Activated naive CD8-positive, alpha-beta T cell (primary cell): ENCODE data around the gene GPR62.

Source experiments
- H3K27ac Mint-ChIP-seq: one replicate; pipeline ENCODE4 v1.8.0; 2021; ENCODE audit warnings: mixed read lengths
- H3K27me3 Mint-ChIP-seq: one replicate; pipeline ENCODE4 v1.8.0; 2021; ENCODE audit warnings: mixed read lengths
- H3K36me3 Mint-ChIP-seq: one replicate; pipeline ENCODE4 v1.8.0; 2021; ENCODE audit warnings: mixed read lengths
- H3K4me1 Mint-ChIP-seq: one replicate; pipeline ENCODE4 v1.8.0; 2021; ENCODE audit warnings: low read depth, mixed read lengths
- H3K4me3 Mint-ChIP-seq: one replicate; pipeline ENCODE4 v1.8.0; 2021; ENCODE audit warnings: mild to moderate bottlenecking, mixed read lengths
- H3K9me3 Mint-ChIP-seq: one replicate; pipeline ENCODE4 v1.8.0; 2021; ENCODE audit warnings: low read depth, mixed read lengths

Gene GPR62

DNA sequence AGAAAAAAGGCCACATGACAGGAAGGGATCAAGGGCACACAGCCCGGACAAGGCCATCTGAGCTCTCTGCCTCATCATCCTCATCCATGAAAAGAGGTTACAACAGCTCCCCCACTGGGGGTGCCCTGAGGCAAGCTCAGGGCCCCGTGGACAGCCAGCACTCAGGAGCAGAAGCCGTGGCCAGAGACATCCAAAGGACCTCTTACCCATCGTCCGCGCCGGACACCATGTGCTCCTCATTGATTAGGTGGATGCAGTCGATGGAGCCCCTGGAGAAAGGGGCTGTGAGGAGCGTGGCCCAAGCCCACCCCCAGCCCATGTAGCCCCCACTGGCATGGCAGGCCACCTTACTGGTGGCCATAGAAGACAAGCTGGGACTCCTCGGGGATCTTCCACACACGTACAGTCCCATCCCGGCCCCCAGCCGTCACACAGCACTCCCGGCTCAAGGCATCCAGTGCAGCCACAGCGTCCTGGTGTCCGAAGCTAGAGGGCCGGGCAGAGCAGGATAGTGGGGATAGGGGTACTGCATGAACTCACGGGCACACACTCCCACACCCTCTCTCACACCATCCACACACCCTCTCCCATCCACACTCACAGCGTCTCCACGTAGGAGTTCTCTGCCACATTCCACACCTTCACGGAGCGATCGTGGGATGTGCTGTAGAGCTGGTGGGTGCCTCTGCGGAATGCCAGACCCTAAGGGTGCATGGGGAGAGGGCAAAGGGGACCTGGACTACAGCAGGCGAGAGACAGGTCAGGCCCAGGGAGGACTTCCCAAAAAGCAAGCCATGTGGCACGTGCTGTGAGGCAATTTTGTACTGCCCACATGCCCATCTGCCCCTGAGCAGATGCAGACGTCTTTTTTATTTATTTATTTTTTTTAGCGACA lies 19.9 kb upstream of the GPR62 start:
- H3K4me1 Mint-ChIP-seq: peaks cover 14% of the 10 kb centered on the region
- no peaks in the 10 kb centered on the region for H3K27me3 Mint-ChIP-seq
- peaks cover 3% of the 10 kb centered on the region for H3K36me3 Mint-ChIP-seq
- no peak overlapping the region for H3K27ac Mint-ChIP-seq
- H3K4me3 Mint-ChIP-seq: no peak overlapping the region
- no peaks in the 10 kb centered on the region for H3K9me3 Mint-ChIP-seq

DNA sequence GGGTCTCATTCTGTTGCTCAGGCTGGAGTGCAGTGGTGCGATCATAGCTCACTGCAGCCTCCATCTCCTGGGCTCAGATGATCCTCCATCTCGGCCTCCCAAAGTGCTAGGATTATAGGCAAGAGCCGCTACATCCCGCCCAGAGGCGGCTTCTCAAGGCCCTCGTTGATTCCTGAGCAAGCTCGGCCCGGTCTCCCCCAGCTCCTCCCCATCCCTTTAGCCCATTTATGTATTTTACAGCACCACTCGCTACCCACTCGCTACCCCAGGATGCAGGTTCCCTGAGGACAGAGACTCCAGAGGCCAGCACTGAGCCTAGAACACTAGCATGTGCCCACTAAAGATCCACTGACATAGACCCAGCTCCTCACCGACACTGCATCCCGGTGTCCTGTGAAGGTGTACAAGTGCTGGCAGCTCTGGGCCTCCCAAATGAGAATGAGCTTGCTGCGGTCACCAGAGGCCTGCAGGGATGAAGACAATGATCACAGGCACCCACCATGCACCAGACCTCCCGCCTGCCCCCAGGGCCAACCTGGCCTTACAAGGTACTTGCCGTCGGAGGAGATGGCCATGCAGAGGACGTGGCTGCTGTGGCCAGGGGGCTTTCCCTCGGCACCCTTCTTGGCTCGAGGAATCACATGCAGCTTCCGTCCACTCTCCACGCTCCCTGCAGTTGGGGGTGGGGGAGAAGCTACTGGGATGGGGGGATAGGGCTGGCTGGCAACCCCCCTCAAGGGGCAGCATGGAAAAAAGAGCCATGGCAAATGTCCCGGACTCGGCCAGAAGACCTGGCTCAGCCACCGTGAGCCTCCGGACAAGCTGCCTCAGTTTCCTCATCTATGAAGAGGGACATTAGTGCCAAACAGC lies 19.1 kb upstream of the GPR62 start:
- Mint-ChIP-seq H3K4me1 (peaks cover 22% of the 10 kb centered on the region), H3K36me3 (peaks cover 5% of the 10 kb centered on the region), H3K4me3 (no peak overlapping the region), H3K27me3 (no peaks in the 10 kb centered on the region), H3K9me3 (no peaks in the 10 kb centered on the region), H3K27ac (no peak overlapping the region)

DNA sequence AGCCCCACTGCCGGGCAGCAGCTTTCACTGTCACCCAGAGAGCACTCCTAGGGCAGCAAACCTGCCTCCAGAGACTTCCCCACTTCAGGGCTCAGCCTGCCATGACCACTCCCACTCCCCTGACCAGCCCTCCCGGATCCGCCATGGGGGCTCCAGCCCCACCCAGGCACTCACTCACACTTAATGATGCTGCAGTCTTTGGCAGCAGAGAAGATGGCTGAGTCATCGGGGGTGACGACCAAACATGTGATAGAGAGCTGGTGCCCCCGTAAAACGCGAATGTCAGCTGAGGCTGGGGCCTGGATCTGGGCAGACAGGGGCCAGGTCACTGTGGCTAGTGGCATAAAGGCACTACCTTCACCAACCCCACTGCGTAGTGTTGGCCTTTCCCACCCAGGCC lies 18.2 kb upstream of the GPR62 start:
- Mint-ChIP-seq H3K4me1 (peaks cover 22% of the 10 kb centered on the region), H3K27ac (no peak overlapping the region), H3K36me3 (peaks cover 4% of the 10 kb centered on the region), H3K27me3 (no peaks in the 10 kb centered on the region), H3K4me3 (no peak overlapping the region), H3K9me3 (no peaks in the 10 kb centered on the region)

DNA sequence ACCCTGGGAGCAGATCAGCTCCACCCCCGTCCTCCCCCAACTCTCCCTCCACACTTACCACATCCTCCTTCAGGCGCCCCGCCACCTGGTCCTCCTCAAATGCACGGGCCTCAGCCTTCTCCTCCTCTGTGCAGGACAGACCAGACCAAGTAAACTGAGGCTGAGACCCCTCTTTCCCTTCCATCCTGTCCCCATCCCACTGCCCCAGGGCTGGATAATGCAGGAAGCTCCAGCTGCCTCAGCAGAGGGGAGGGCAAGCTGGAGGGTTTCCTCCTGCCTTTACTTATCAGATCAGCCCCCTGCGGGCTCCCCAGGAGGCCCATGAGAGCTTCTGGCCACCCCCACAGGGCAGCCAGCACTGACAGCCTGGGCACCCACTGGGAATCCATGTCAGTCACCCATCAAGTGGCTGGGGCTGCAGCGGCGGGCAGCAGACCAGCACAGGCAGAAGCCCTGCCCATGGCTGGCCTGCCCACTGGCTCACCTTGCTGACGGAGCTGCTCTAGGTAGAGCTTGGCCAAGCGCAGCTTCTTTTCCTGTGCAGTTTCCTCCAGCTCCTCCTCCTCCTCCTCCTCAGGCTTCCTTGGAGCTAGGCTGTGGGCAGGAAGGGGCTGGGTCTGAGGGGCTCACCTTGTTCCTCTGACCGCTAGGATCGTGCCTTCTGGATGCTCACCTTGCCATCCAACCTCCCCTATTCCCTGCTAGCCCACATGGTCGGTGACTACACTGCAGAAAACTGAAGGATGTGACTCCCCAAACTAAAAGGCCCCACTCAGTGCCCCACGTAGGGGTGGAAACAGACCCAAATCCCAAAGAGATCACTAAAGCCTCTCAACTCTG lies 17.4 kb upstream of the GPR62 start:
- Mint-ChIP-seq H3K9me3 (no peaks in the 10 kb centered on the region), H3K36me3 (peaks cover 4% of the 10 kb centered on the region), H3K27me3 (no peaks in the 10 kb centered on the region), H3K27ac (peak overlapping the region; percentile 22), H3K4me1 (peaks cover 24% of the 10 kb centered on the region), H3K4me3 (no peak overlapping the region)

DNA sequence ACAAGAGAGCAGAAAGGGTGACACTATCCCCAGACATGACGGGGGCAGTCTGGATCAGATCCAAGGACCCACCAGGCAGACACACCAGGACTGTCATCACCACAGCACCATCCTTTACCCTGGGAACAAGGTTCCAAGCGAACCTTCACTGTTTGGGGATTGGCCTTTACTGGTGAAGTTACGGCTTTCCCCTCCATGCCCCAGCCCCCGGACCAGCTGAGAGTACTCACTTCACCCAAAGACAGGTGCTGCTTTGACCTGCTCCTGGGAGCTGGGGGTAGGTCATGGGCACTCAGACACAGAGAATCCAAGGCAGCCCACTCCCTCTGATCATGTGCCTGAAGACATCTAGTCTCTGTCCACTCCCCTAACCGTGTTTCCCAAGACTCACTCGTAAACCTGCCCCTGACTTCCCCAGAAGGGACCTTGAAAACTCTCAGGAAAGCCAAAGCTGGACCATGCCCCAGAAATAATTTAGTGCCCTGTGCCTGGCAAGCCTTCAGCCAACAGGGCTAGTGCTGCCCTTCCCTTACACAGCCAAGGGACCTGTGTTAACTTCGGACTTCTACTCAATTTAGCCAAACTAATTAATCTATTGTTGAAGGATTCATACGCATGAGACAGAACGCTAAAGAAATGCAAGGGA lies 16.3 kb upstream of the GPR62 start:
- H3K4me3 Mint-ChIP-seq: peak overlapping the region; percentile 98
- peak overlapping the region; percentile 8 for H3K27ac Mint-ChIP-seq
- H3K9me3 Mint-ChIP-seq: no peaks in the 10 kb centered on the region
- H3K36me3 Mint-ChIP-seq: peaks cover 4% of the 10 kb centered on the region
- no peaks in the 10 kb centered on the region for H3K27me3 Mint-ChIP-seq
- peaks cover 27% of the 10 kb centered on the region for H3K4me1 Mint-ChIP-seq

DNA sequence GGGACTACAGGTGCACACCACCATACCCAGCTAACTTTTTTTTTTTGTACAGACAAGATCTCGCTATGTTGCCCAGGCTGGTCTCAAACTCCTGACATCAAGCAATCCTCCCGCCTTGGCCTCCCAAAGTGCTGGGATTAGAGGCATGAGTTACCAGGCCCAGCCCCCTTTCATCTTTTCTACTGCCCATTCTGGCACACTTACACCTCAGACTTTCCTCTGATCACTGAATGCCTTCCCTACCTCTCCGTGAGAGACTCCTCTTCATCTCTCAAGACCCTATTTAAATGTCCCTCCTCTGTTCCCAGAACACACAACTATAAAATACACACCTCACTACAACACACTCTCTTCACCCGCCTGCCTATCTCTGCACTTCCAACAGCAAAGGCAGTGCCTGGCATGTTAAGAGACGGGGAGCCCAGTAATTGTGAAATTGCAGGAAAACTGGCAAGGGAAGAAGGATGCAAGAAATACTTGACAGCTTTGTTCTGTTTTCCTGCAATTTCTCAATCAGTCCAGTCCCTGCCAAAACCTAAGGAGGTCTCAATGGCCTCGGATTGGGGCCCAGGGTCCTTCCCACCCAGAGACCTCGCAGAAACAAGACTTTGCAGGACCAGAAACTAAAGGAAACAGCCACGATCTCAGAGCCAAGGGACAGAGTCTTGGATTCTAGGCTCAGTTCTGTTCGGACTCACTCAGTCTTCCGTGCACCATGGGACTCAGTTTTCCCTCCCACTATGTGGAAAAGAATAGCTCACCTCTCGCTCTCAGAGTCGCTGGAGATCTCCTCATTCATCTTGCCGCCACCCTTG lies 14.3 kb upstream of the GPR62 start:
- peak overlapping the region; percentile 89 for H3K27ac Mint-ChIP-seq
- H3K4me3 Mint-ChIP-seq: peak overlapping the region; percentile 98
- H3K27me3 Mint-ChIP-seq: no peaks in the 10 kb centered on the region
- H3K9me3 Mint-ChIP-seq: no peaks in the 10 kb centered on the region
- H3K36me3 Mint-ChIP-seq: peaks cover 4% of the 10 kb centered on the region
- peaks cover 28% of the 10 kb centered on the region for H3K4me1 Mint-ChIP-seq

DNA sequence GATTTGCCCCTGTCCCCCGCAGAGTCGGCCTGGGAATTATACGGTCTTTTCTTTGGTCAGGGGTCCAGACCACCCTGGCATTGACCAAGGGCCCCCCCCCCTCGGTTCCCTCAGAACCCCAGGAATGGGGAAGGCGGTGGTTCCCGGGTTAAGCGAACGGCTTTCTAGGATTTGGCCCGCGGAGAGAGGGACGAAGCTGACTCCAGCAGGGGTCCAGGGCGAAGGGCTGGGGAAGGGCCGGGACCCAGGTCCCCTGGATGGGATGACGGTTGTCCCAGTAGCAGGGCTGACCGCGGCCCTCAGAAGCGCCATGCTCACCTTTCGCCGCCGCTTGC lies 13.8 kb upstream of the GPR62 start:
- Mint-ChIP-seq H3K36me3 (peaks cover 4% of the 10 kb centered on the region), H3K4me1 (peaks cover 28% of the 10 kb centered on the region), H3K4me3 (peak overlapping the region; percentile 98), H3K27me3 (no peaks in the 10 kb centered on the region), H3K9me3 (no peaks in the 10 kb centered on the region), H3K27ac (peak overlapping the region; percentile 89)

DNA sequence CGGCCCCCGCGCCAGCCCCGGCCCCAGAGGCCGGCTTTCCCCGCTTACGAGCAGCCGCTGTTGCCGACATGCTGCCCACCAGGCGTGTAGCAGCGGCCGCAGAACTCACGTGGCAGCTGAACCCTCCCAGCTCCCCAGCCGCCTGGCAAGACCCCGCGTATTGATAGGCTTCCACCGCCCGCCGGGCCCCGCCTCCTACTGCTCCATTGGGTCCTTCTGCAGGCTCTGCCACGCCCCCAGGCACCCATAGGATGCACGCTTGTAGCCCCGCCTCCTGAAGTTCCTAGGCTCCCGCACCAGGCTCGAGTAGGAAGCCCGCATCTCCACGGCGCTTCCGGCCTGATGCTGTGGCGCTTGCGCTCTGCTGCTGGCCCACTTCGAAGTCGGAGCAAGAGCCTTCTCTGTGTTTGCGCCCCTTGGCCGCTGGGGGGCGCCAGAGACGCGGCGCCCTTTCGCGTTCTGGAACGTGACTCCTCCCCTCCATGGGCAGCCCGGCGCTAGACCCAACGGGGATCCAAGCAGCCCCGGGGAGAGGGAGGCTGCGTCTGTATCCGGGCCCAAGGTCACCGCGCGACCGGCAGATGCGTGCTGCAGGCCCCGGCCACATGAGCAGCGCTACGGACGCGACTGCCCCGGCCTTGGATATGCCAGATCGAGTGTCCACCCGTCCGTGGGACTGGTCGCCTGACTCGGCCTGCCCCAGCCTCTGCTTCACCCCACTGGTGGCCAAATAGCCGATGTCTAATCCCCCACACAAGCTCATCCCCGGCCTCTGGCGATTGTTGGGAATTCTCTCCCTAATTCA lies 13.2 kb upstream of the GPR62 start, which contains the start of the genes PARP3 and RRP9:
PARP3 (plus strand) TSS at position 566 of the 805 bp plus-strand sequence. CDS start 993 bp downstream, outside the sequence.
RRP9 (minus strand) TSS at position 107 of the 805 bp plus-strand sequence; CDS start at position 70, 37 bp downstream.
- H3K4me3 Mint-ChIP-seq: peak within 1 kb of the TSS; percentile 98
- H3K27ac Mint-ChIP-seq: peak within 1 kb of the TSS; percentile 89
- no peaks in the 10 kb centered on the region for H3K9me3 Mint-ChIP-seq
- peaks cover 28% of the 10 kb centered on the region for H3K4me1 Mint-ChIP-seq
- H3K36me3 Mint-ChIP-seq: peaks cover 4% of the 10 kb centered on the region
- no peaks in the 10 kb centered on the region for H3K27me3 Mint-ChIP-seq

DNA sequence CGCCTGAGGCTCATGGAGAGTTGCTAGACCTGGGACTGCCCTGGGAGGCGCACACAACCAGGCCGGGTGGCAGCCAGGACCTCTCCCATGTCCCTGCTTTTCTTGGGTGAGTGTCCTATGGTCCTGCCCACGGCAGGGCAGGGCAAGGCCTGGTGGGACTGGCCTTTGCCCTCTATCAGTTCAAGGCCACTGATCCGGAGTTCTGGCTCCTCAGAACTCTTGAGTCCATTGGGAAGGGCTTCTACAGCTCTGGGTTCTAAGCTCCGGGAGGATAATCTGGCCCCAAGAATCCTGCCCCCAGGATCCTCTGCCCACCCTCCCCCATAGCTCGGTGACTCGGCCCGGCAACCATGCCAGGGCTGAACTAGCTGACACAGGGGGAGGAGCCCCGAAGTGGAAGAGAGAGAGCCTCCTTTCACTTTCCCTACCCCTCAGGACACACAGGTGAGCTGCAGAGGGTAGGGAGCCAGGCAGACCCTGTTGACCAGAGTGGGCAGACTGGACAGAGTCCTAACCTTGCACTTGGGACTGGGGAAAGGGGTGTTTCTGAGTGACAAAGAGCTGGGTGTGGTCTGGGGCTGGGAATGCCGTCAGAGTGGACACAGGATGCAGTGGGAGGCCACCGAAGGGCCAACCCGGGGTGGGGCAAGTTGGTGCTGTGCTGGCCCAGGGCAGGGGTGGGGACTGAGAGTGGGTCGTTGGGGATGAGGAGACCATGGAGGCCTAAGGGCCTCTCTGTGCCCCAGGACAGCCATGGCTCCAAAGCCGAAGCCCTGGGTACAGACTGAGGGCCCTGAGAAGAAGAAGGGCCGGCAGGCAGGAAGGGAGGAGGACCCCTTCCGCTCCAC lies 12.4 kb upstream of the GPR62 start:
- H3K27ac Mint-ChIP-seq: peak overlapping the region; percentile 87
- no peaks in the 10 kb centered on the region for H3K9me3 Mint-ChIP-seq
- H3K4me3 Mint-ChIP-seq: peak overlapping the region; percentile 98
- H3K27me3 Mint-ChIP-seq: no peaks in the 10 kb centered on the region
- H3K36me3 Mint-ChIP-seq: peaks cover 4% of the 10 kb centered on the region
- peaks cover 28% of the 10 kb centered on the region for H3K4me1 Mint-ChIP-seq

DNA sequence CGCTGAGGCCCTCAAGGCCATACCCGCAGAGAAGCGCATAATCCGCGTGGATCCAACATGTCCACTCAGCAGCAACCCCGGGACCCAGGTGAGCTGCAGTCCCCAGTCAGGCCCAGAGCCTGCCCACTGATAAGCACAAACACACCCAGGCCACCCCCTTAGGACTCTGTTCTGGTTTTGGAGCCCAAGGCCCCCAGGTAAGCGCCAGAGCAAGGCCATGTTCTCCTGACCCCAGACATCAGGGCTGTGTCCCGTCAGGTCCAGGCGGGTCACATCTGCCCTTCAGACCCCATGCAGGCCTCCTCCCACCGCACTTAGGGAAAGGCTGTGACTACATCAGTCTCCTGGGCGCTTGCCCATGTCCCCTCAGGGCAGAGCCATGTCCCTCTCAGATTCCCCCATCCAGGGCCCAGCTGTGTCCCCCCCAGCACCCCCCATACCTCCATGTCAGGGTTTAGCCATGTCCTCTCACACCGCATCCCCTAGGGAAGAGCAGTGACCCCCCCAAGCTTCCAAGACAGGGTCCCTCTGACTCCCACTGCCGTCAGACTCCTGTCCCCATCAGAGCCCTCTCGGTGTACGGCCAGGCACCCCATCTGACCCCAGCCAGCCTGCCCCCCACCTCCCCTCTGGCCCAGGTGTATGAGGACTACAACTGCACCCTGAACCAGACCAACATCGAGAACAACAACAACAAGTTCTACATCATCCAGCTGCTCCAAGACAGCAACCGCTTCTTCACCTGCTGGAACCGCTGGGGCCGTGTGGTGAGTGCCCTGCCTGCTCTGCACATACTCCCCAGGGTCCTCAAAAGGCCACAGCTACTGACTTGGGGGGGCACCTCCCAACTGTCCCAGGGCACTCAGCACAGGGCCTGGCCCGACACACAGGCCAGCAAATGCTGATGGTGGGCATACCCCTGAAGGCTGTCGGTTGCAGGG lies 11.5 kb upstream of the GPR62 start:
- peak overlapping the region; percentile 41 for H3K4me3 Mint-ChIP-seq
- peaks cover 4% of the 10 kb centered on the region for H3K36me3 Mint-ChIP-seq
- H3K27me3 Mint-ChIP-seq: no peaks in the 10 kb centered on the region
- H3K4me1 Mint-ChIP-seq: peaks cover 27% of the 10 kb centered on the region
- no peaks in the 10 kb centered on the region for H3K9me3 Mint-ChIP-seq
- peak overlapping the region; percentile 43 for H3K27ac Mint-ChIP-seq

DNA sequence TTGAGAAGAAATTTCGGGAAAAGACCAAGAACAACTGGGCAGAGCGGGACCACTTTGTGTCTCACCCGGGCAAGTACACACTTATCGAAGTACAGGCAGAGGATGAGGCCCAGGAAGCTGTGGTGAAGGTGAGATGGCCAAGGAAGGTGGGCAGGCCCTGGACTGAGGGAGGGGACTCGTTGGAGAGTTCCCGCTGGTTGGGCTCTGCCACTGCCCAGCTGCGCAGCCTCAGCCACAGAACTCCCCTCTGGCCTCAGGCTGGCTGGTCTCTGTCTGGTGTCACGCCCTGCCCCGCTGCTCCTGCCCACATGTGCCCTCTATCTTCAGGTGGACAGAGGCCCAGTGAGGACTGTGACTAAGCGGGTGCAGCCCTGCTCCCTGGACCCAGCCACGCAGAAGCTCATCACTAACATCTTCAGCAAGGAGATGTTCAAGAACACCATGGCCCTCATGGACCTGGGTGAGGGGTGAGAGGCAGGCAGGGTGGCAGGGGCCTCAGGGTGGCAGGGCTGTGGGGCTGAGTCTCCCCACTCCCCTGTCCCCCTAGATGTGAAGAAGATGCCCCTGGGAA lies 10.6 kb upstream of the GPR62 start:
- Mint-ChIP-seq H3K27me3 (no peaks in the 10 kb centered on the region), H3K4me1 (peaks cover 21% of the 10 kb centered on the region), H3K9me3 (no peaks in the 10 kb centered on the region), H3K4me3 (no peak overlapping the region), H3K36me3 (peaks cover 4% of the 10 kb centered on the region), H3K27ac (peak overlapping the region; percentile 43)
